ENCODE measurements around the gene UBE2E1.

Gene UBE2E1

GRCh38 chr3:23884481-23884880 is 78.7 kb downstream of the UBE2E1 start:
- no peak for TF ChIP-seq CTCF (IDR thresholded peaks at IDR 0.05; ENCODE audit: insufficient read depth, low read depth, low read length, missing control alignments)
- DNase-seq (ENCODE audit: low read depth): no peak
- no peak overlapping the region for H3K4me3 ChIP-seq (ENCODE audit: low read depth, low read length)

- DNase-seq (ENCODE audit: low read depth): no peak
- no peak for TF ChIP-seq CTCF (IDR thresholded peaks at IDR 0.05; ENCODE audit: insufficient read depth, low read depth, low read length, missing control alignments)
- no peak overlapping the region for H3K4me3 ChIP-seq (ENCODE audit: low read depth, low read length)
Measured at GRCh38 chr3:23885210-23885609, 79.5 kb downstream of the UBE2E1 start.

- no peak overlapping the region for H3K4me3 ChIP-seq (ENCODE audit: low read depth, low read length)
- TF ChIP-seq CTCF (IDR thresholded peaks at IDR 0.05; ENCODE audit: insufficient read depth, low read depth, low read length, missing control alignments): no peak
- DNase-seq (ENCODE audit: low read depth): no peak
Measured at GRCh38 chr3:23886311-23886710, 80.6 kb downstream of the UBE2E1 start.

GRCh38 chr3:23888617-23889228 is 83.0 kb downstream of the UBE2E1 start:
- DNase-seq (ENCODE audit: low read depth): peak; percentile 48
- H3K4me3 ChIP-seq (ENCODE audit: low read depth, low read length): no peak overlapping the region
- peak; percentile 56 for TF ChIP-seq CTCF (IDR thresholded peaks at IDR 0.05; ENCODE audit: insufficient read depth, low read depth, low read length, missing control alignments)

GRCh38 chr3:23889386-23889785 is 83.6 kb downstream of the UBE2E1 start:
- TF ChIP-seq CTCF (IDR thresholded peaks at IDR 0.05; ENCODE audit: insufficient read depth, low read depth, low read length, missing control alignments): no peak
- H3K4me3 ChIP-seq (ENCODE audit: low read depth, low read length): no peak overlapping the region
- DNase-seq (ENCODE audit: low read depth): no peak

- H3K4me3 ChIP-seq (ENCODE audit: low read depth, low read length): no peak overlapping the region
- TF ChIP-seq CTCF (IDR thresholded peaks at IDR 0.05; ENCODE audit: insufficient read depth, low read depth, low read length, missing control alignments): no peak
- no peak for DNase-seq (ENCODE audit: low read depth)
Measured at GRCh38 chr3:23889950-23890349, 84.2 kb downstream of the UBE2E1 start.
